Upper lobe of right lung (tissue), 1 donor: Measurements from ENCODE around the gene TTYH3. TPM values are rescaled to one million over a fixed set of nuclear protein-coding genes. Genes with fewer than 3 reads are reported as not detected.
"Not testable (repeated sequence)": the region's sequence is repeated elsewhere in the genome, so short reads cannot be mapped to it uniquely, and the experiment has no call there.

Experiments used
- ATAC-seq: fragments of 200-7000 bp; cut with Tn5 transposase; one replicate; pipeline ENCODE4 v1.9.1; 2020; ENCODE audit warnings: mild to moderate bottlenecking, moderate library complexity
- DNase-seq: peaks from one replicate; pipeline ENCODE4 v3.0.0-alpha.2; 2020
- H3K27ac ChIP-seq: fragments of 200-600 bp; one replicate; pipeline ENCODE4 v1.8.0; 2022
- H3K27me3 ChIP-seq: fragments of 200-600 bp; one replicate; pipeline ENCODE4 v1.8.0; 2022; ENCODE audit warnings: mild to moderate bottlenecking
- H3K36me3 ChIP-seq: fragments of 200-600 bp; one replicate; pipeline ENCODE4 v1.8.0; 2022
- H3K4me1 ChIP-seq: fragments of 200-600 bp; one replicate; pipeline ENCODE4 v1.8.0; 2022
- H3K4me3 ChIP-seq: fragments of 200-600 bp; one replicate; pipeline ENCODE4 v1.8.0; 2022; ENCODE audit warnings: mild to moderate bottlenecking
- H3K9me3 ChIP-seq: fragments of 200-600 bp; one replicate; pipeline ENCODE4 v1.8.0; 2022
- CTCF ChIP-seq: fragments of 200-600 bp; IDR thresholded peaks from one replicate; pipeline ENCODE4 v1.8.0; 2022; ENCODE audit warnings: antibody characterized with exemption
- intact Hi-C: fragments of 100-400 bp; cut with DNase I; formaldehyde crosslinking; loops from one replicate; pipeline ENCODE4 v1.11.0; 2022
- total RNA-seq: library from RNA; stranded (reverse); fragmentation: NEBNext Ultra II Directional; extraction: Animal tissue kit (Norgen Biotek cat#: 25700); gene quantifications from one replicate; pipeline ENCODE4 v1.2.1, GENCODE V29; 2021
- donor health status: DM: no; HTN: yes; CAD: no; lungs with severe emphysema.

The TTYH3 gene
- total RNA-seq, 1 donor from 2014 or later = 48.8 TPM

- Histone ChIP-seq H3K36me3 (no peaks in the 10 kb centered on the region), H3K27me3 (no peaks in the 10 kb centered on the region), H3K4me1 (peaks cover 5% of the 10 kb centered on the region), H3K4me3 (no peak overlapping the region), H3K27ac (no peak overlapping the region), H3K9me3 (no peaks in the 10 kb centered on the region)
- peak; percentile 89 for DNase-seq
- ATAC-seq = peak; percentile 92
- intact Hi-C loops = no loop called here
- TF ChIP-seq CTCF = peak; percentile 88
Measured at GRCh38 chr7:2670720-2671391, 39.1 kb downstream of the TTYH3 start.

GRCh38 chr7:2673214-2673613, 41.4 kb downstream of the TTYH3 start:
- intact Hi-C loops, ATAC-seq, H3K4me3 ChIP-seq, H3K27me3 ChIP-seq, DNase-seq, H3K9me3 ChIP-seq, H3K36me3 ChIP-seq, H3K27ac ChIP-seq, H3K4me1 ChIP-seq: not testable (repeated sequence)

- no peak overlapping the region for H3K4me3 ChIP-seq
- no peak for DNase-seq
- no peak for TF ChIP-seq CTCF
- peaks cover 5% of the 10 kb centered on the region for H3K4me1 ChIP-seq
- no peak for ATAC-seq
- intact Hi-C loops = no loop called here
- H3K27ac ChIP-seq = no peak overlapping the region
- no peaks in the 10 kb centered on the region for H3K27me3 ChIP-seq
- H3K9me3 ChIP-seq = no peaks in the 10 kb centered on the region
- no peaks in the 10 kb centered on the region for H3K36me3 ChIP-seq
Measured at GRCh38 chr7:2673934-2674333, 42.1 kb downstream of the TTYH3 start.

GRCh38 chr7:2675256-2675764, 43.5 kb downstream of the TTYH3 start:
- intact Hi-C loops = no loop called here
- no peak for DNase-seq
- no peak for TF ChIP-seq CTCF

GRCh38 chr7:2676576-2676975, 44.8 kb downstream of the TTYH3 start:
- H3K4me3 ChIP-seq, H3K27me3 ChIP-seq, ATAC-seq, H3K36me3 ChIP-seq, H3K4me1 ChIP-seq, intact Hi-C loops, H3K27ac ChIP-seq, DNase-seq, H3K9me3 ChIP-seq: not testable (repeated sequence)

More at GRCh38 chr7:2675256-2675764, 43.5 kb downstream of the TTYH3 start:
- H3K4me1 ChIP-seq = peaks cover 5% of the 10 kb centered on the region
- H3K27me3 ChIP-seq = peaks cover 2% of the 10 kb centered on the region
- no peaks in the 10 kb centered on the region for H3K36me3 ChIP-seq
- H3K9me3 ChIP-seq = no peaks in the 10 kb centered on the region
- H3K4me3 ChIP-seq = no peak overlapping the region
- ATAC-seq = no peak
- H3K27ac ChIP-seq = no peak overlapping the region

GRCh38 chr7:2678454-2678853, 46.7 kb downstream of the TTYH3 start:
- H3K4me3 ChIP-seq, ATAC-seq, H3K4me1 ChIP-seq, H3K9me3 ChIP-seq, DNase-seq, H3K27ac ChIP-seq, intact Hi-C loops, H3K36me3 ChIP-seq, H3K27me3 ChIP-seq: not testable (repeated sequence)

- H3K4me3 ChIP-seq, H3K27me3 ChIP-seq, H3K9me3 ChIP-seq, intact Hi-C loops, DNase-seq, H3K4me1 ChIP-seq, H3K36me3 ChIP-seq, H3K27ac ChIP-seq: not testable (repeated sequence)
- peak; percentile 2 for ATAC-seq
Measured at GRCh38 chr7:2679135-2680127, 47.6 kb downstream of the TTYH3 start.
